Measurements from ENCODE around the gene ASTN2. TPM values are rescaled to one million over a fixed set of nuclear protein-coding genes. Genes with fewer than 3 reads are reported as not detected.

The ASTN2 gene
- total RNA-seq, 1 donor from 2014 or later: 29.0 TPM

DNA sequence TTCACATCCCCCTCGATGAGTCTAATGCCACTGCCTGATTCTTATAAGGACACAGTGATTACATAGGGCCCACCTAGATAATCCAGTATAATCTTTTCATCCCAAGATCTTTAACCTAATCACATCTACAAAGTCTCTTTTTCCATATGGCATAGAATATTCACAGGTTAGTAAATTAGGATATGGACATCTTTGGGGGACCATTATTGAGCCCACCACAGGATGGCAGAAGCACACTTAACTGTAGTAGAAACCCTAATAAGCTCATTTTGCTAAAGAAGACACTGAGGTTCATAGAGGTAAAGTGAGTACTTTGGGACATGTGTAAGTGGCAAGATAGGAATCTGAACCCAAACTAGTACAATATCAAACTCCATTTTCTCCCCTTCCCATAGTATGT is 38.9 kb downstream of the ASTN2 start:
- peaks cover 2% of the 10 kb centered on the region for H3K27me3 Mint-ChIP-seq
- no peak for TF ChIP-seq CTCF (IDR thresholded peaks at IDR 0.05; ENCODE audit: unreplicated experiment)
- H3K4me1 Mint-ChIP-seq (ENCODE audit: low read depth): peaks cover 5% of the 10 kb centered on the region
- H3K9me3 Mint-ChIP-seq (ENCODE audit: low read depth): no peaks in the 10 kb centered on the region
- H3K27ac Mint-ChIP-seq: no peak overlapping the region
- H3K4me3 Mint-ChIP-seq (ENCODE audit: low read depth): no peak overlapping the region
- no peak for DNase-seq (ENCODE audit: low spot score, unreplicated experiment)
- peaks cover 2% of the 10 kb centered on the region for H3K36me3 Mint-ChIP-seq (ENCODE audit: insufficient read depth)

DNA sequence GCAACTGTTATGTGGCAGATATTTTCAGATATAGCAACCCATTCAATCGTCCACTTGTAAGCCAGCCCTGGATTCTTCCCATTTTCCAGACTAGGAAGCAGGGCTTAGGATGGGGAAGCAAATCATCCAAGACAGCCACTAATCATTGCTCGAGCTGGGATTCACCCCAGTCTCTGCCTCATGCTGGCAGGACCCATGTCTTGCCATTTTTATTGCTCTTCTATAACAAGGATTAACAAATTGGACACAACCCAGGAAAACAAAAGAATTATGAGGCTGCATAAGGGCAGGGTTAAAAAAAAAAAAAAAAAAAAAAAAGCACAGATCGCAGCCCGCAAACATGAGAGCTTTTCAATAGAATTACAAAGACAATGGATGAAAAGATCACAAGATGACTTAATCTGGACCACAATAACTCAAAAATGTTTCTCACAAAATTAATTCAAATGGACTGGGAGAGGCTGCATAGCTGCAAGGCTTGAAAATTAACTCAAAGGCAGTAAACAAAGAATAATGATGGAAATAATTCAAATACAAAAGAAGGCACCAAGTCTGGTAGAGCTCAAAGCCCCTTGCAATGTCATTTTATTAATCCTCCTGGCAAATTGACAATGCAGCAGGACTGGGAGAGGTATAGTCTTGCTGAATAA is 40.7 kb downstream of the ASTN2 start:
- DNase-seq (ENCODE audit: low spot score, unreplicated experiment): no peak
- peaks cover 5% of the 10 kb centered on the region for H3K4me1 Mint-ChIP-seq (ENCODE audit: low read depth)

DNA sequence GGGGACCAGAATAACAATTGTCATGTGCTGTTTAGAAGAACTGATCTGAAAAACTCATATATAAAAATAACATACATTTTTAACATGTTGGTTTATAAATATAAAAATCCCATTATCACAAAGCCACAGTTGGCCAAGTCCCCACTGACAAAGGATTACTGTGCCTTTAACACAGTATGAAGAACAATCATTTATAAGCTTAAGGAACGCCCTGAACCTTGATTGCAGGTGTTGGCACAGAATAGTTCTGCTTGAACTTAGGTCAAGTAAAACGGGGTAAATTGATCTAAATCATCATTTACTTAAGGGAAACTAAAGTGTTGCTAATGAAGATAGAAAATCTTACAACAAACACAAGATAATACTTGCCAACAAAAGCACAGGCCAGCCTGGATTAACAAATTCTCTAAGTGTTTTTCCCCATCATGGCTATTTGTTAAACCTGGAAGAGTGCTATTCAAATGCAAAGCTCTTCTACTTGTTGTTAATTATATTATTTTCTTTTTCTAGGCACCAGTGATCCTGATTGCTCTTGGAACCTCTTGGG is 46.1 kb downstream of the ASTN2 start:
- H3K9me3 Mint-ChIP-seq (ENCODE audit: low read depth): no peaks in the 10 kb centered on the region
- no peak overlapping the region for H3K27ac Mint-ChIP-seq
- H3K36me3 Mint-ChIP-seq (ENCODE audit: insufficient read depth): no peaks in the 10 kb centered on the region
- TF ChIP-seq CTCF (IDR thresholded peaks at IDR 0.05; ENCODE audit: unreplicated experiment): no peak
- peaks cover 4% of the 10 kb centered on the region for H3K27me3 Mint-ChIP-seq
- H3K4me1 Mint-ChIP-seq (ENCODE audit: low read depth): peaks cover 8% of the 10 kb centered on the region
- H3K4me3 Mint-ChIP-seq (ENCODE audit: low read depth): no peak overlapping the region
- no peak for DNase-seq (ENCODE audit: low spot score, unreplicated experiment)

More for the DNA sequence above, 40.7 kb downstream of the ASTN2 start:
- Mint-ChIP-seq H3K4me3 (ENCODE audit: low read depth) (no peak overlapping the region), H3K27me3 (peaks cover 2% of the 10 kb centered on the region), H3K27ac (no peak overlapping the region), H3K9me3 (ENCODE audit: low read depth) (no peaks in the 10 kb centered on the region), H3K36me3 (ENCODE audit: insufficient read depth) (peaks cover 2% of the 10 kb centered on the region)
- TF ChIP-seq CTCF (IDR thresholded peaks at IDR 0.05; ENCODE audit: unreplicated experiment): no peak

GRCh38 chr9:117365438-117365837 is 49.4 kb downstream of the ASTN2 start:
- Mint-ChIP-seq H3K27ac (no peak overlapping the region), H3K4me1 (ENCODE audit: low read depth) (peaks cover 8% of the 10 kb centered on the region), H3K4me3 (ENCODE audit: low read depth) (no peak overlapping the region), H3K27me3 (peaks cover 2% of the 10 kb centered on the region), H3K9me3 (ENCODE audit: low read depth) (no peaks in the 10 kb centered on the region), H3K36me3 (ENCODE audit: insufficient read depth) (no peaks in the 10 kb centered on the region)
- TF ChIP-seq CTCF (IDR thresholded peaks at IDR 0.05; ENCODE audit: unreplicated experiment): no peak
- no peak for DNase-seq (ENCODE audit: low spot score, unreplicated experiment)

DNA sequence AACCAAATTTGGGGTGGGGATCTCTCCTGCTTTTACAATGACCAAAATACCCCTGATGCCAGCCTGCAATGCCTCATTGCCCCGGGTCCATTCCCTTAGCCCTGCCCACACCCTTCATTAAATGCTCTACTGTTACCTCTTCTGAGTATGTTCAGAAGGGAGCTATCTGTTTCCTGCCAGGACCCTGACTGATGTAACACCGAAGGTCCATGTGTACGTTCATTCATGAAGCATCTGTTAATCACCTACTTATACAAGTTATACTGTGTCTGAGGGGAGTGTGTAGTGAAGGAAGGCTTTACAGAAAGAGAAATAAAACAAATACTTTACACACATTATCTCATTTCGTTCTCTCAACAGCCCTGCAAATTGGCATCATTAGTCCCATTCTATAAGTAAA is 51.9 kb downstream of the ASTN2 start:
- no peak for DNase-seq (ENCODE audit: low spot score, unreplicated experiment)
- no peak for TF ChIP-seq CTCF (IDR thresholded peaks at IDR 0.05; ENCODE audit: unreplicated experiment)
- Mint-ChIP-seq H3K4me1 (ENCODE audit: low read depth) (peaks cover 3% of the 10 kb centered on the region), H3K4me3 (ENCODE audit: low read depth) (no peak overlapping the region), H3K9me3 (ENCODE audit: low read depth) (no peaks in the 10 kb centered on the region), H3K27ac (no peak overlapping the region), H3K27me3 (peaks cover 2% of the 10 kb centered on the region), H3K36me3 (ENCODE audit: insufficient read depth) (no peaks in the 10 kb centered on the region)

Data from progenitor cell of endocrine pancreas (in vitro differentiated cells).